Fibroblast of upper back skin (primary cell): ENCODE measurements around the gene CACNG5.

Experiments used
- DNase-seq: peaks from one replicate; pipeline ENCODE4 v3.0.0-alpha.2; 2013

CACNG5 gene

GRCh38 chr17:66909804-66910373, 75.0 kb downstream of the CACNG5 start:
- DNase-seq, result no peak

- DNase-seq, result no peak
Measured at GRCh38 chr17:66910651-66911285, 75.9 kb downstream of the CACNG5 start.

GRCh38 chr17:66915204-66915611, 80.3 kb downstream of the CACNG5 start:
- DNase-seq, result no peak

GRCh38 chr17:66915792-66916191, 80.9 kb downstream of the CACNG5 start:
- no peak for DNase-seq

- no peak for DNase-seq
Measured at GRCh38 chr17:66916946-66917345, 82.0 kb downstream of the CACNG5 start.

- DNase-seq, result no peak
Measured at GRCh38 chr17:66918896-66919295, 84.0 kb downstream of the CACNG5 start.

GRCh38 chr17:66920435-66920834, 85.5 kb downstream of the CACNG5 start:
- DNase-seq, result no peak

GRCh38 chr17:66920950-66921349, 86.0 kb downstream of the CACNG5 start:
- no peak for DNase-seq

GRCh38 chr17:66923886-66924285, 89.0 kb downstream of the CACNG5 start:
- DNase-seq, result no peak

GRCh38 chr17:66925811-66926500, 91.0 kb downstream of the CACNG5 start:
- DNase-seq, result no peak

- no peak for DNase-seq
Measured at GRCh38 chr17:66928949-66929348, 94.0 kb downstream of the CACNG5 start.

GRCh38 chr17:66929591-66929990, 94.7 kb downstream of the CACNG5 start:
- DNase-seq, result no peak

- DNase-seq, result no peak
Measured at GRCh38 chr17:66930933-66931332, 96.0 kb downstream of the CACNG5 start.

- no peak for DNase-seq
Measured at GRCh38 chr17:66932311-66932710, 97.4 kb downstream of the CACNG5 start.

- DNase-seq, result no peak
Measured at GRCh38 chr17:66934040-66934439, 99.1 kb downstream of the CACNG5 start.
